HG02884 (cell line): ENCODE data around the gene SLCO4A1.

Experiments
- ATAC-seq: cut with Tn5 transposase; IDR thresholded peaks from one replicate; pipeline ENCODE4 v1.9.1; 2021; ENCODE audit warnings: mild to moderate bottlenecking, moderate library complexity; ENCODE audit not compliant: unreplicated experiment

Gene SLCO4A1

DNA sequence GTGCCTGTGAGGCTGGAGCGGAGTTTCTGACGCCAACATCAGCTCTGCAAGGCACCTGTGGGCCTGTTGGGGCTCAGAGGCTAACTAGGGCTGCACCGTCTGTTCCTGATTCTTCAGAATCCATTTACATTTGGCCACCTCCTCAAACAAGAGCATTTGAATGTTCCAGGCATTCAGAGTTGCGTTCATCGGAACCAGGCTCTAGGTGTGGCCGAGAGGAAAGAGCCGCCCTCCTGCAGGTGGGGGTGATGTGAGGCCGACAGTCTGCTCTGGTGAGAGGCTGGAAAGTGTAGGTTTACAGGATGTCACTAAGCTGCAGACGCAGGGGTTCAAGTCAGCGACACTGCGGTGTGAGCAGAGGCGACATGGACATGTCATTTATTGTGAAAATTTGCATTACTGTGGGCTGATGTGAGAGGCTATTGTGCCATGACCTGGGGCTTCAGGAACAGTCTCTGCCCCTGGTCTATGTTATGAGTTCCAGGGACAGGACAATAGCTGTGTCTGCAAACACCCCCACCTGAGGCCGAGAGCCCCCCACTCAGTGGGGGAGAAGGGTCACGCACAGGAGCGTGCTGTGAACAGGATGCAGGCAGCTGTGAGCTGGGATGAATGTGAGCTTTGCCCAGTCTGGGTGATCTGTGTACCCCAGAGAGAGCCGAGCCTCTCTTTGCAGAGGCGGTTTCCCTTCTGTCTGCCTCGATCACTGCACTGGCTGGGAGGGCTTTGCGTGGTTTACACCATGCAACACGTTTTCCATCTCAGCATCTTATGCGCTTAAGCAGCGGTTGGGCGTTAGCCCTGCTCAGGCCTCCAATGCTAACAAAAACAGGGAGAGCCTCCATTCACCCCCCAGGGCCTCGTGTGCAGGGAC is 21.1 kb downstream of the SLCO4A1 start:
- ATAC-seq, result no peak

DNA sequence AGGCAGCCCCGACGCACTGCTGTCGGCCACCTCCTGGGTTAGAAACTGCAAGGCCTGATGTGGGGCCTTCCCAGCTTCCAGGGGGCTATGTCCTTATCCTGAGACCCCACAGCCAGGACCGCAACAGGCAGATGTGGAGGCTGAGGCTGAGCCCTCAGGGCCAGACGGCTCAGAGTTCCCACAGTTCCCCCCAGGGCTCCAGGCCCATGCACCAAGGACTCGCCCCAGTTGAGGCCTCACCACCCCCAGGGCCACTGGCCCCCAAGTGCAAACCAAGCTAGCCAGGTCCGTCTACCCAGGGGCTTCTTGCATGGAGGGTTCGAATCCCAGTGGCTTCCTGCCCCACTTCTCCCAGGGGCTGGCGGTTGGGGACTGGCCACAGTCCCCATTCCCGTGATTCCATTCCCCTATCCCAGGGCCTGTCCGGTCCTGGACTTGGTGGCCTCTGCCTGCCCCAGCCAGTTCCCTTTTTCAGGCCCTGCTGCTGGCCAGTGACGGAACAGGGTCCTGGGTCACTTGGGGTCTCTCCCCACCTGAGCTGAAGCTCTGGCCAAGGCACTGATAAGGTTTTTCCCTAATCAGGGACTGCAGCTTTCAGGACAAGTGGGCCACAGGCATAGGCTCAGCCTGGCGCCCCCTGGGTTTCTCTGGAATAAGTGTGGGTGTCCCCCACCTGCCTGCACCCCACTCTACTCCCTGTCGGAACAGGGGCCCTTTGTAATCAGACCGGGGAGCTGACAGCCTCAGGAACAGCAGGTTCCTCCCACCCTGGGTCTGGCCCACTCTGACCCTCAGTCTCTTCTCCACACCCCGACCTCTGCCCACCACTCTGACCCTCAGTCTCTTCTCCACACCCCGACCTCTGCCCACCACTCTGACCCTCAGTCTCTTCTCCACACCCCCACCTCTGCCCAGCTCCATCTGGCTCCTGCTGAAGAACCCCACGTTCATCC is 22.0 kb downstream of the SLCO4A1 start:
- no peak for ATAC-seq

DNA sequence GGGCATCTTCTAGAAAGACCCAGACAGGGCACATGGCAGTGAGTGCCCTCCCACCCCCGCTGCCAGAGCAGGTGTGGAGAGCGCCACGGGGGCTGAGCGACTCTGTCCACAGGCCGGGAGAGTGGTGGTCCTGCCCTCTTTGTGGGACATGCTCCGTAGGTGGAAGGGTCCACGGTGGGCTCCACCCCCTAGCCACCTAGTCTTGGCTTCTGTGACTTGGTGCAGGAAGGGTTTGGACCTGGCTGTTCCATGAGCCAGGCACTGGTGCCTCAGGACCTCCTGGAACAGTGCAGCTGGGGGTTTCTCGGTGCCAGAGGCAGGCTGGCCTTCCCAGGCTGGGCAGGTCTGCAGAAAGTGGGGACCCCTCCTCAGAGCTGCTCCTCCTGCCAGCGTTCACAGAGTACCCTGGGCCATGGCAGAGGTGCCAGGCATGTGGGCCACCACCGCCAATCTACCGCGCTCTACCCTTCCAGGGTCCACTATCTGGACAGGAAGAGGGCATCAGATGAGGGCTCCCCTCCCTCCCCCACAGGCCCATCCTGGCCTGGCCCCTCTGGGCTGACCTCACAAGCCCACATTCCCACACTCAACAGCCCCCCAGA is 23.0 kb downstream of the SLCO4A1 start:
- no peak for ATAC-seq

DNA sequence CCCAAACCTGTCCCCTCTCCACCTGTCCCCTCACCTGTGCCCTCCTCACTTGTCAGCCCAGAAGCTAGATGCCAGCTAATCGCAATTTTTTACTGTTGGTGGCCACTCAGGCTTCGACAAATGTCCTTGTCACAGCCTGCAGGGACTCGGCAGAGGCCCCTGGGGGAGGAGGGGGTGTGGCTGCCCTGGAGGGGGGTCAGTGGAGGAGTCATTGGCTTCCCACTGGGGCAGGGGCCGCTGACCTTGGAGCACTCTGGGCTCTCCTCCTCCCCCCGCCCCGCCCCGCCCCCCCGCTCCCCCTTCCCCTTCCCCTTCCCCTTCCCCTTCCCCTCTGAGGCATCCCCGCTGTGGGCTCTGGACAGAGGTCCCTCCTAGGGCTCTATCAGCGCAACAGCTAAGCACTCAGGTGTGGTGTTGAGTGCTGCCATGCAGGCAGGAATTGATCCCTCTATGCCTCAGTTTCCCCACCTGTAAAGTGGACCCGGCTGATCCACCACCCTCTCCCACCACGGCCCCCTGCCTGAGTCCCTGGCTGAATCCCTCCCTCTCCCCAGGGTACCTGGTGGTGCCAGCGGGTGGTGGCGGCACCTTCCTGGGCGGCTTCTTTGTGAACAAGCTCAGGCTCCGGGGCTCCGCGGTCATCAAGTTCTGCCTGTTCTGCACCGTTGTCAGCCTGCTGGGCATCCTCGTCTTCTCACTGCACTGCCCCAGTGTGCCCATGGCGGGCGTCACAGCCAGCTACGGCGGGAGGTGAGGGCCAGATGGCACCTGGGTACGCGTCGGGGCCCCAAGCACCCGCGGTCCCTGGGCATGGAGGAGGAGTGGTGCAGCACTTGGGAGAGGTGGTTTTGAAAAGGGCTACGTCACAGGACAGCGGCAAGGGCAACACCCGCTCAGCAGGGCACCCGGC is 23.8 kb downstream of the SLCO4A1 start:
- no peak for ATAC-seq

DNA sequence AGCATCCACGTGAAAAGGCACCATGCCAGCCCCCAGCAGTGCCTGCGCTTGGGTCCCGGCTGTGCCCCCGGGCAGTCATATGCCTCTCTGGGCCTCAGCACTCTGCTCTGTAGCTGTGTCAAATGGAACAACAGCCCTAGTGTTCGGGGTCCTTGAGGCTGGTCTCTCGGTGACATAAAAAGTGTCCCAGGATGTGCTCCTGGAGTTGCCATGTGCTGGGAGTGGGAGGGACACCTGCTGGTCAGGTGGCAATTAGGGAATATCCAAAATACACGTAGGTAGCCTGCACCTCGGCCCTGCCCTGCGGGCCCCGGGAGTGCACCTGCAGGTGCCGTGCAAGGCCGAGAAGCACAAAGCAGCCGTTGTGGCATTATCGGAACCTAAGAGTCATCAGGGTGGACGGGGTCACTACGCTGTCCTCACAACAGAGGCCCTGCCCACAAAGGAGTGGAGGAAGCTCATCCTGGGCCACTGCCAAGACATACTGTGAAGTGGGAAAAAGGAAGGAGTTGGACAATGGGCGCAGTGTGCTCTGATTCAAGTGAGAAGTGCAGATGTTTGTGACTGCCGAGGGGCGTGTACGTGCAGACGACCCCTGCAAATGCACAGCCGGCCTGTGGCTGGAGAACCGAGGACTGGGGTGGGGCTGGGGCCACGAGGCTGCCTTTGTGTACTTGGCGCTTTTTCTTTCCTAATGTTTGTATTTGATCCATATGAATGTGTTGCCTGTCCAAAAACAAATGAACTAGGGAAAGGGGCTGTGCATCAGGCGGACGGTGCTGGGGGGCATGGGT is 24.6 kb downstream of the SLCO4A1 start:
- no peak for ATAC-seq

DNA sequence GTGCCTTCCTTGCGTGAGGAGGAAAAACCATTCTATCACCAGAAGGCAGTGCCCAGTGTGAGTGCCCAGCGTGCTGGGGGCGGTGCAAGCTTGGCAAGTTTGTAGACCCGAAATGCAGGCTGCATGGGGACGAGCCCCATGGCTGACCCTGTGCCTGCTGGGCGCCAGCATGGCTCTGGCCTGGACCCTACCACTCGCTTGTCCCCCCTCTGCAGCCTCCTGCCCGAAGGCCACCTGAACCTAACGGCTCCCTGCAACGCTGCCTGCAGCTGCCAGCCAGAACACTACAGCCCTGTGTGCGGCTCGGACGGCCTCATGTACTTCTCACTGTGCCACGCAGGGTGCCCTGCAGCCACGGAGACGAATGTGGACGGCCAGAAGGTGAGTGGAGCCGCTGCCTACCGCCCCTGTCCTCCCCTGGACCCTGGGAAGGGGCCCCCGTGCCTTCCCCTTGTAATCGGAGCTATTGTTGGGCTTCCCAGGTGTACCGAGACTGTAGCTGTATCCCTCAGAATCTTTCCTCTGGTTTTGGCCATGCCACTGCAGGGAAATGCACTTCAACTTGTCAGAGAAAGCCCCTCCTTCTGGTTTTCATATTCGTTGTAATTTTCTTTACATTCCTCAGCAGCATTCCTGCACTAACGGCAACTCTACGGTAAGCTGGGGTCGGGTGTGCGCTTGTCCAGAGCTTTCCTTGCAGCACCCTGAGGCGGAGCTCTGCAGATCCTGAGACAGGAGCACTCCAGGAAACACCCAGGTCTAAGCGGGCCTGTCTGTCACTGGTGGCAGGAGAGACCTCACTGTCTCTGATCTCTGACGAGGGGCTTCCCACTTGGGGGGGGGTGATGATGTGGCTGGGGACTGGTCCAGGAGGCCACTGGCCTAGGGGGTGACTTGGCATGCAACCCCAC is 25.5 kb downstream of the SLCO4A1 start:
- ATAC-seq, result no peak

DNA sequence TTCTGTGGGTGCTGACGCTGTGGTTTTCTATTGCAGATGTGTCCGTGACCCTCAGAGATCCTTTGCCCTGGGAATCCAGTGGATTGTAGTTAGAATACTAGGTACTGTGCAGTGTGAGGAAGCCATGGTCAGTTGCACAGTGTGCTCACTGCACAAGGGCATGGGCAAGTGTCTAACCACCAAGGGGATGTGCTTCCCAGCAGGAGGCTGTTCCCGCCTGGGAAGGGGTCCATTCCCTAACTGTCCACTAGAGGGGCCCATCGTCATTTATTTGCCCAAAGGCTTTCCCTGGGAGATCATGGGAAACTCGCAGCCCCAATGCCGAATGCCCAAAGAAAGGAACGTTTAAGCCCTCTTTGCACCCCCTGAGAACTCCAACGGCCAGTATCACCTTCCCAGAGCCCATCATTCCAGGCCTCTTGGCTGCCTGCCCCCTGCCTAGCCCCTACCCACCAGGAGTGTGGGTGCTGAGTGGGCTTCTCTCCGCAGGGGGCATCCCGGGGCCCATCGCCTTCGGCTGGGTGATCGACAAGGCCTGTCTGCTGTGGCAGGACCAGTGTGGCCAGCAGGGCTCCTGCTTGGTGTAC is 26.2 kb downstream of the SLCO4A1 start:
- ATAC-seq, result no peak

DNA sequence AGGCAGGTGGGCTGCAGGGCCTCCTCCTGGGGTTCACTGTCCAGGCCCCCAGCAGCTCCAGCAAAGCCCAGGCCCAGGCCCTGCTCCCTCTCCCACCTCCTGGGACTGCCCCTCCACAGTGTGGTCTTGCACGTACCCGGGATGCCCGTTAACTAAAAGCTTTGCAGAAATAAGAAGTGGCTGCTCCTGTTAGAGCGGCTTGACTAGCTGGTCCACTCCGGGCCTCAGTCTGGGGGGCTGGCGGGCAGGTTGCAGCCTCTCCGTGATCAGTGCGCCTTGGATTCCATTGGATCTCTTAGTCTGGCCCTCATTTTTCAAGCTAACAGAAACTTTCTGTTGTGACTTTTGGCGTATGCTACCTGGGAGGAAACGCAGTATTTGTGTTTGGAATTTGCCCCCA is 26.9 kb downstream of the SLCO4A1 start:
- ATAC-seq, result no peak

DNA sequence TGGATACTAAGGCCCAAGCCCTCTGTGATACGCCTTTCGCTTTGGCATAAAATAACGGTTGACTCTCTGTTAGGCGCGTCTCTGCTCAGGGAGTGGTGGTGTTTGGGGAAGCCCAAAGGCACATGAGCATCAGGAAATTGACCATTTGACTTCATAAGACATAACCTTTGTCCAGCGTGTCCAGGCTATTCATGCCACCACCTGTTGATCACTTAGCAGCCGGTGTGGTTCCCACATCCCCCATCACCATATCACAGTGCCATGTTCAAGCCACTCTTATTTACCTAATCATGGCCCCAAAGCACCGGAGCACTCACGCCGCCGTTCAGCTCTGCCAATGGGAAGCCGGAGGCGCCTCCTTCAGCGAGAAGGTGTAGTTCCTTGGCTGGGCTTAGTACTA is 27.9 kb downstream of the SLCO4A1 start:
- ATAC-seq, result no peak

DNA sequence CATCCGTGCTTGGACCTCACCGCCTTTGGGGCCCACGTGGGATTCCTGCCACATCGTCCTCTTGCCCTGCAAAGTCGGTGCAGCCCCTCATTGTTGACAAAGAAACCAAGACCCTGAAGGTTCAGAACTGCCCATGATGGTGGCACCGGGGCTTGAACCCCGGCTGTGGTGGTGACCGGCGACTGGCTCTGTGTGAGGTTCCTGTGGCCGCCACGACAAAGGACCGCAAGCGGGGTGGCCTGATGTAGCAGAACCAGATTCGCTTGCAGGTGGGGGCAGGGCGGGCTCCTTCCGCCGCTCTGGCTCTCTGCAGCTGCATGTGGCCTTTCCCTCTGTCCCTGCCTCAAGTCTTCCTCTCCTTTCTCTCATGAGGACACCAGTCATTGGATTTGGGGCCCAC is 28.7 kb downstream of the SLCO4A1 start:
- no peak for ATAC-seq

DNA sequence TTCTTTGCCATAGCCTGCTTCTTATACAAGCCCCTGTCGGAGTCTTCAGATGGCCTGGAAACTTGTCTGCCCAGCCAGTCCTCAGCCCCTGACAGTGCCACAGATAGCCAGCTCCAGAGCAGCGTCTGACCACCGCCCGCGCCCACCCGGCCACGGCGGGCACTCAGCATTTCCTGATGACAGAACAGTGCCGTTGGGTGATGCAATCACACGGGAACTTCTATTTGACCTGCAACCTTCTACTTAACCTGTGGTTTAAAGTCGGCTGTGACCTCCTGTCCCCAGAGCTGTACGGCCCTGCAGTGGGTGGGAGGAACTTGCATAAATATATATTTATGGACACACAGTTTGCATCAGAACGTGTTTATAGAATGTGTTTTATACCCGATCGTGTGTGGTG is 29.5 kb downstream of the SLCO4A1 start:
- no peak for ATAC-seq

DNA sequence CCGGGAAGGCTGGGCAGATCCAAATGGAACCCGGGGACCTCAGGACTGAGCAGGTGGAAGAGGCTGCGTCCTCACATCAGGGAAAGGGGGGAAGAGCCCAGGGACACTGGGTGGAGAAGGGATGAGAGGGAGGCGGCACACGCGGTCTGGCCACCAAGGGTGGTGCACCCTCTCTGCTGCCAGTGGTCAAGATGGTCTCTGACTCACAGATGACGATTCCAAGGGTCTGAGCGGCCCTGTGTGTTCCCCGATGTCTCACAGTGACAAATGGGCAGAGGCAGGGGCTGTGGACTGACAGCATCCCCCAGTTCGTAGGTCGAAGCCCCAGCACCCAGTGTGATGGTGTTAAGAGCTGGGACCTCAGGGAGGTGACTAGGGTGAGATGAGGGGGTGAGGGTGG is 32.1 kb downstream of the SLCO4A1 start:
- no peak for ATAC-seq

DNA sequence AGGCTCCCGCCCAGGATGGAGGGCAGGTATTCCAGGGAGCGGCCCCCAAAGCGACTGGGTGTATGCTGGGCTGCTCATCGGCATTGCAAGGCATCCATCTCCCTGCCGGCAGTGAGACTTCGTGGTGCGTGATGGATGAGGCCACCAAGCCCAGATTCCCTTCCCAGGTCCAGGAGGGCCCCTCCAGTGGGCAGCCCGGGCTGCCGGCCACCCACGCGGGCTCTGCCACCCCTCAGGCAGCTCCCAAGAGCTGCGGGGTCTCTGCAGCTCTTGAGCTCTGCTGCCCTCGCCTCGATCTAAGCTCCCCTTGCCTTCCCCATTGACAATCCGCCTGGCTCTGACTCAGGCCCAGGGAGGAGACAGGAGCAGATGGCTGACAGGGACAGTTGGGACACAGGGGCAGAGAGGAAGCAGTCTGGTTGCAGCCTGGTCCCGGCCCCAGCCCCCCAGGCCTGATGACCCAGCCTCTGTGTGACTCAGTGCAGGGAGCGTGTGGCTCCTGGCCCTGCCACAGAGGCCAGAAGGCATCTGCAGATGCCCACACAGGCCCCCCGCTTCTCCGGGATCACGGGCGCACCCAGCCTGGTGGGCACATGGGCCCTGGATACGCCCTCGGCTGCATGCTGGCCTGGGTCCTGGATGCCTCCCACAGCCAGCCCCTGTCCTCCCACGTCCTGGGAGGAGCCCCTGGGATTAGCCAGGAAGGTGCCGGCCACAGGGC is 33.0 kb downstream of the SLCO4A1 start:
- ATAC-seq, result no peak

DNA sequence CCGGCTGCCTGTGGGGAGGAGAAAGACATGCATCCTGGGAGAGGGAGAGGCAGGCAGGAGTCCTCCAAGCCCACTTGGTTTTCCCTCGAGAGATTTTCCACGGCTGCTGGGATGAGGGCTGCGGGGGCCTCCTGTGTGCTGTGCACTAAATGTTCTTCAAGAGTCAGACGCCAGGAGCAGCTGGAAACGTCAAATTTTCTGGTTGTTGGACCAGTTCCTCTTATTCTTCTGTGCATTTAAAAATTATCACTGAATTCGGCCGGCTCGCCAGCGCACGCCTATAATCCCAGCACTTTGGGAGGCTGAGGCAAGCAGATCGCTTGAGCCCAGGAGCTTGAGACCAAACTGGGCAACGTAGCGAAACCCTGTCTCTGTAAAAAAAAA is 33.6 kb downstream of the SLCO4A1 start:
- no peak for ATAC-seq

DNA sequence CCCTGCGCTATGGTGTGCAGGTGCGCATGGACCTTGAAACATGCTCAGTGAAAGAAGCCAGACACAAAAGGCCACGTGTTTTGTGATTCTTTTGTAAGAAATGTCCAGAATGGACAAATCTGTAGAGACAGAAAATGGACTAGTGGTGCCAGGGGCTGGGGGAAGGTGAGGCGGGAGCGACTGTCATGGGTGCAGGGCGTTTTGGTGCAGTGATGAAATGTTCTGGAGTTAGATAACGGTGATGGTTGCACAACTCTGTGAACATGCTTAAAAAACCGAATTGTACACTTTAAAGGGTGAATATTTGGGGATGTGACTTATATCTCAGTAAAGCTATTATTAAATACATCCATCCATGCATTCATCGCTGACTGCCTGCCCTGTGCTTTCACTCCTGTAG is 34.7 kb downstream of the SLCO4A1 start:
- ATAC-seq, result no peak

DNA sequence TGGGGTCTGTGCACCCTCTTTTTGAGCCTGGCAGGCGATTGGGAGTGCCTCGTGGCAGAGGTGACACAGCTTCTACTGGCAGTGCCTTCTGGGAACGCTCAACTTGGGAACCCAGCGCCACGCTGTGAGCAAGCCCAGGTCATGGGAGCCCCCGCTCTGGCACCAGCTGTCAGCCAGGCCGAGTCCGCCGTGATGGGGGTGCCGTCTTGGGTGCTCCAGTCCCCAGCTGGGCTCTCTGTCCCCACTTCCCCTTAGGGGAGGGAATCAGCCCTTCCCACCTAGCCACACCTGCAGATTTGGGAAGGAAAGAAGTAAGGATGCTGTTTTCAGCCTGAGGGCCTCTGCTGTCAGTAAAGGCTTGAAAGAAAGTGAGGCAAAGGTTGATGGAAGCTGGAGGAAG is 35.4 kb downstream of the SLCO4A1 start:
- no peak for ATAC-seq

DNA sequence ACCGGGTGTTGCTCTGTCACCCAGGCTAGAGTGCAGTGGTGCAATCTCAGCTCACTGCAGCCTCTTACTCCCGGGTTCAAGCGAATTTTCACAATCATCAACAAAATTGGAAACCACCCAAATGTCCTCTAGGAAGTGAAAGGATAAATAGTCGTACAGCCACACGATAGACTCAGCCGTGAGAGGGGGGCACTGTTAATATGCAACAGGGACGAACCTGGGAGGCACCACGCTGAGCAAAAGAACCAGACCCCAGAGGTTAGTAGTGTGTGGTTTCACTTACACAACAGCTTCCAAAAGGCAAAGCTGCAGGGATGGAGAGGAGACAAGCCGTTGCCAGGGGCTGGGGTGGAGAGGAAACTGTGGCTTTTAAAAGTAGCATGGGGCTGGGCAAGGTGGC is 36.2 kb downstream of the SLCO4A1 start:
- no peak for ATAC-seq
